Activated B cell treated with CpG ODN at 0.5 μM for 24 hours (primary cell): ENCODE results near the gene ECSIT. TPM values are rescaled to one million over a fixed set of nuclear protein-coding genes. Genes with fewer than 3 reads are reported as not detected.

ENCODE experiments used
- ATAC-seq: fragments of 200-7000 bp; cut with Tn5 transposase; one replicate; pipeline ENCODE4 v1.10.0; 2021; ENCODE audit warnings: low read depth, mild to moderate bottlenecking, moderate library complexity
- CTCF ChIA-PET: fragments of 350-600 bp; sonication (Branson Sonifier 250); formaldehyde crosslinking; loops from one replicate; lab custom pipeline; 2021; ENCODE audit warnings: antibody characterized with exemption; lab: Charles Lee
- POLR2A ChIA-PET: fragments of 350-600 bp; sonication (Branson Sonifier 250); formaldehyde crosslinking; loops from one replicate; lab custom pipeline; 2021; ENCODE audit warnings: antibody characterized with exemption; lab: Charles Lee
- DNase-seq: peaks from one replicate; pipeline ENCODE4 v3.0.0; 2022
- H3K27ac Mint-ChIP-seq: one replicate; pipeline ENCODE4 v1.8.0; 2020; ENCODE audit warnings: mixed read lengths
- H3K27me3 Mint-ChIP-seq: one replicate; pipeline ENCODE4 v1.8.0; 2021; ENCODE audit warnings: mixed read lengths
- H3K36me3 Mint-ChIP-seq: one replicate; pipeline ENCODE4 v1.8.0; 2021; ENCODE audit warnings: low read depth, mixed read lengths
- H3K4me1 Mint-ChIP-seq: one replicate; pipeline ENCODE4 v1.8.0; 2021; ENCODE audit warnings: mixed read lengths
- H3K4me3 Mint-ChIP-seq: one replicate; pipeline ENCODE4 v1.8.0; 2020; ENCODE audit warnings: mild to moderate bottlenecking, mixed read lengths
- H3K9me3 Mint-ChIP-seq: one replicate; pipeline ENCODE4 v1.8.0; 2020; ENCODE audit warnings: mixed read lengths
- intact Hi-C: fragments of 100-400 bp; cut with micrococcal nuclease; formaldehyde crosslinking; loops from one replicate; pipeline ENCODE4 v1.15.1; 2024
- total RNA-seq: library from RNA; stranded (reverse); gene quantifications from 2 replicates; pipeline ENCODE4 v1.2.3, GENCODE V29; 2022
- TF ChIP-seq, protein P1 (sequence below): fragments of 200-600 bp; IDR thresholded peaks from one replicate; pipeline ENCODE4 v1.8.0; 2022; ENCODE audit warnings: antibody characterized with exemption, mild to moderate bottlenecking

The ECSIT gene
- total RNA-seq, 1 donor from 2014 or later = 54.2 TPM

DNA sequence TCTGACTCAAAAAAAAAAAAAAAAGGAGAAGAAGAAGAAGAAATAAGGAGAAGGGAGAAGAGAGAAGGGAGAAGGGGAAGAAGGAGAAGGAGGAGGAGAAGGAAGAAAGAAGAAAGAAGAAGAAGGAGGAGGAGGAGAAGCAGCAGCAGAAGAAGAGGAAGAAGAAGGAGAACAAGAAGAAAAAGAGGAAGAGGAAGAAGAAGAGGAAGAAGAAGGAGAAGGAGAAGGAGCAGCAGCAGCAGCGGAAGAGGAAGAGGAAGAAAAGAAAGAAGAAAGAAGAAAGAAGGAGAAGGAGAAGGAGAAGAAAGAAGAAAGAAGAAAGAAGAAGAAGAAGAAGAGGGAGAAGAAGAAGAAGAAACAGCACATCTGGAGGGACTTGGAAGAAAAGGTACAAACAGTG lies 5.6 kb upstream of the ECSIT start:
- CTCF ChIA-PET = interaction anchor here (0.7 kb wide), 1 partner anchor 290 kb away, joined by 3 read pairs; no protein-coding TSS in a partner anchor
- Mint-ChIP-seq H3K27ac (peak overlapping the region; percentile 65), H3K36me3 (no peaks in the 10 kb centered on the region), H3K9me3 (no peaks in the 10 kb centered on the region), H3K4me3 (no peak overlapping the region), H3K27me3 (peaks cover 10% of the 10 kb centered on the region), H3K4me1 (peaks cover 23% of the 10 kb centered on the region)
- no peak for ATAC-seq
- TF ChIP-seq, protein P1, sequence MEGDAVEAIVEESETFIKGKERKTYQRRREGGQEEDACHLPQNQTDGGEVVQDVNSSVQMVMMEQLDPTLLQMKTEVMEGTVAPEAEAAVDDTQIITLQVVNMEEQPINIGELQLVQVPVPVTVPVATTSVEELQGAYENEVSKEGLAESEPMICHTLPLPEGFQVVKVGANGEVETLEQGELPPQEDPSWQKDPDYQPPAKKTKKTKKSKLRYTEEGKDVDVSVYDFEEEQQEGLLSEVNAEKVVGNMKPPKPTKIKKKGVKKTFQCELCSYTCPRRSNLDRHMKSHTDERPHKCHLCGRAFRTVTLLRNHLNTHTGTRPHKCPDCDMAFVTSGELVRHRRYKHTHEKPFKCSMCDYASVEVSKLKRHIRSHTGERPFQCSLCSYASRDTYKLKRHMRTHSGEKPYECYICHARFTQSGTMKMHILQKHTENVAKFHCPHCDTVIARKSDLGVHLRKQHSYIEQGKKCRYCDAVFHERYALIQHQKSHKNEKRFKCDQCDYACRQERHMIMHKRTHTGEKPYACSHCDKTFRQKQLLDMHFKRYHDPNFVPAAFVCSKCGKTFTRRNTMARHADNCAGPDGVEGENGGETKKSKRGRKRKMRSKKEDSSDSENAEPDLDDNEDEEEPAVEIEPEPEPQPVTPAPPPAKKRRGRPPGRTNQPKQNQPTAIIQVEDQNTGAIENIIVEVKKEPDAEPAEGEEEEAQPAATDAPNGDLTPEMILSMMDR = no peak
- intact Hi-C loops = no loop called here
- POLR2A ChIA-PET = interaction anchor here (0.7 kb wide), 1 partner anchor 11 kb away, joined by 6 read pairs; no protein-coding TSS in a partner anchor
- DNase-seq = no peak

DNA sequence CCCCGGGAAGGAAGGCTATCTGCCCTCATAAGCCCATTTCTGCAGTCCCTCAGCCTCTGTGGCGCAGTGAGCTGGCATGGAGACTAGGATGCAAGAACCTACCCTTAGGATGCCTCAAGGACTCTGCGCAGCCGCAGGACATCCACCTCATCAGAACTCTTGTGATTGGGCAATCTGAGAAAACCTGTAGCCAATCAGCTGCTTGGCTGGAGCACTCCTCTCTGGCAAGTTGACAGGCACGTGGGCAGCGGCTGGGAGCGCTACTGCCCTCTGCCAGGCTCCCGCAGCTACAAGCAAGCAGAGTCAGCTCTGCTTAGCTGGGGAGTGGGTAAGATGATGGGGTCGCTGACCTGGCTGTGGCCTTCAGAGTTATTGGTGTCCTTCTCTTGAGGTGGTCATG lies 1.5 kb upstream of the ECSIT start:
- no peak for ATAC-seq
- ChIA-PET POLR2A (interaction anchor here (0.6 kb wide), 1 partner anchor 53 kb away, joined by 4 read pairs; no protein-coding TSS in a partner anchor), CTCF (no interaction called here)
- H3K9me3 Mint-ChIP-seq = no peaks in the 10 kb centered on the region
- DNase-seq = no peak
- intact Hi-C loops = no loop called here
- TF ChIP-seq, protein P1 = no peak
- H3K36me3 Mint-ChIP-seq = peaks cover 11% of the 10 kb centered on the region
- no peaks in the 10 kb centered on the region for H3K27me3 Mint-ChIP-seq
- H3K4me1 Mint-ChIP-seq = peaks cover 25% of the 10 kb centered on the region
- H3K27ac Mint-ChIP-seq = no peak overlapping the region
- H3K4me3 Mint-ChIP-seq = peak overlapping the region; percentile 11

DNA sequence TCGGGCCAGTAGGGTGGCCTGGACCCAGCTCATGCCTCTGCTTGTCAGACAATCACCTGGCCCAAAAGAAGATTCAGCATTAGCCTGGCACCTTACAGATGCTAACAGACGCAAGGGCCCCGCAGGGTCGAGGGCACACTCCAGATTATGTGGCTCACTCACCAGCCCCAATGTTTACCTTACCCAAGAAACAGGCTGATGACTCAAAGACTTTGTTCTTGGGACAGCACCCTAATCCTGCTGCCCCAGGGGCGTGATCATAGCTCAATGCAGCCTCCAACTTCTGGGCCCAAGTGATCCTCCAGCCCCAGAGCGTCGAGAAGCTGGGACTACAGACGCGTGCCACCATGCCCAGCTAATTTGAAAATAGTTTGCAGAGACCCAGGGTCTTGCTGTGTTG lies 9.8 kb downstream of the ECSIT start:
- Mint-ChIP-seq H3K9me3 (no peaks in the 10 kb centered on the region), H3K27ac (no peak overlapping the region), H3K36me3 (peaks cover 57% of the 10 kb centered on the region), H3K27me3 (no peaks in the 10 kb centered on the region), H3K4me1 (no peaks in the 10 kb centered on the region), H3K4me3 (no peak overlapping the region)
- CTCF ChIA-PET = no interaction called here
- POLR2A ChIA-PET = interaction anchor here (0.6 kb wide), 1 partner anchor 1189 kb away, joined by 3 read pairs; no protein-coding TSS in a partner anchor
- intact Hi-C loops = no loop called here
- DNase-seq (no peak), ATAC-seq (no peak)
- TF ChIP-seq, protein P1 = no peak

- Mint-ChIP-seq H3K9me3 (no peaks in the 10 kb centered on the region), H3K36me3 (peaks cover 58% of the 10 kb centered on the region), H3K4me1 (no peaks in the 10 kb centered on the region), H3K27me3 (no peaks in the 10 kb centered on the region), H3K27ac (no peak overlapping the region), H3K4me3 (no peak overlapping the region)
- ATAC-seq = no peak
- intact Hi-C loops = no loop called here
- DNase-seq = no peak
- CTCF ChIA-PET = no interaction called here
- TF ChIP-seq, protein P1 = no peak
- POLR2A ChIA-PET = no interaction called here
Measured at GRCh38 chr19:11513946-11514345, 15.0 kb downstream of the ECSIT start.

DNA sequence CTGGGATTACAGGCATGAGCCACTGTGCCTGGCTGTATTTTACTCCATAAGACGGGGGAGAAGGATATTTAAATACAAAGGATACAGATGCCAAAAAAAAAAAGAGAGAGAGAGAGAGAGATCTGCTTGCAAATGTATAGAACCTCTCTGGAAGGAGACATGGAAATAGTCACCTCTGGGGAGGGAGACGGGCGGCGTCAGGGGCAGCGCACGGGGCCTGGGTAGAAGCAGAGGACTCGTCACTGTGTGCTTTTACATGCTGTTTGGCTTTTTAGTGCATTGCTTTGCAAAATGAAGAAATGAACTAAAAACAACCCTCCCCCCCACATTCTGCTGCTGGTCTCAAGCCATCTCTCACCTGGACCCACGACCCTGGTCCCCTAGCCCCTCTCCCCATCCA lies 18.5 kb downstream of the ECSIT start:
- Mint-ChIP-seq H3K27ac (no peak overlapping the region), H3K27me3 (no peaks in the 10 kb centered on the region), H3K4me1 (peaks cover 11% of the 10 kb centered on the region), H3K9me3 (no peaks in the 10 kb centered on the region), H3K4me3 (no peak overlapping the region), H3K36me3 (peaks cover 40% of the 10 kb centered on the region)
- POLR2A ChIA-PET = interaction anchor here (0.6 kb wide), 1 partner anchor 45 kb away, joined by 5 read pairs; no protein-coding TSS in a partner anchor
- DNase-seq = no peak
- CTCF ChIA-PET = no interaction called here
- intact Hi-C loops = no loop called here
- TF ChIP-seq, protein P1 = no peak
- no peak for ATAC-seq
